COLO668 (cell line): ENCODE results near the gene BCAS3.
"Not testable (repeated sequence)": the region's sequence is repeated elsewhere in the genome, so short reads cannot be mapped to it uniquely, and the experiment has no call there.

Source experiments
- DNase-seq: peaks from one replicate; lab custom pipeline; 2025; ENCODE audit not compliant: unreplicated experiment; lab: John Stamatoyannopoulos, UW

The BCAS3 gene

DNA sequence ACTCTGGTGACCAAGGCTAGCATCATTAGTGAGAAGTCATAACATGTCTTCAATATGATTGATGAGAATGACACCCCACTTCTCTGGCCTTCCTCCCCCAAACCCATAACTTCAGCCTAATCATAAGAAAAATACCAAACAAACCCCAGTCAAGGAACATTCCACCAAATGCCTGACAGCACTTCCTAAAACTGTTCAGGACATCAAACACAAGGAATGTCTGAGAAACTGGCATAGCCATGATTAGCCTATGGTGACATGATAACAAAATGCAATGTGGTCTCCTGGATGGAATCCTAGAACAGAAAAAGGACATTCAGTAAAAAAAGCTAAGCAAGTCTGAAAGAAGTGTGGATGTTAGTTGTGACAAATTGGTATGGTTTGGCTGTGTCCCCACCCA is 749.9 kb downstream of the BCAS3 start:
- DNase-seq: no peak

DNA sequence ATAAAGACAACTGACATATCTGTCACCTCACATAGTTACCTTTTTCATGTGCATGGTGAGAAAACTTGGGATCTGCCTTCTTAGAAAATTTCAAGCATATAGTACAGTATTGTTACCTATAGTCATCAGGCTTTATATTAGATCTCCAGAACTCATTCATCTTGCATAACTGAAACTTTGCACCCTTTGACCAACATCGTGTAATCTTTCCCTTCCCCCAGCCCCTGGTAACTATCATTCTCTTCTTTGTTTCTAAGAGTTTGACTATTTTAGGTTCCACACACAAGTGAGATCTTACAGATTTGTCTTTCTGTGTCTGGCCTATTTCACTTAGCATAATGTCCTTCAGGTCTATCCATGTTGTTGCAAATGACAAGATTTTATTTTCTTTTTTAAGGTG is 751.6 kb downstream of the BCAS3 start:
- no peak for DNase-seq

DNA sequence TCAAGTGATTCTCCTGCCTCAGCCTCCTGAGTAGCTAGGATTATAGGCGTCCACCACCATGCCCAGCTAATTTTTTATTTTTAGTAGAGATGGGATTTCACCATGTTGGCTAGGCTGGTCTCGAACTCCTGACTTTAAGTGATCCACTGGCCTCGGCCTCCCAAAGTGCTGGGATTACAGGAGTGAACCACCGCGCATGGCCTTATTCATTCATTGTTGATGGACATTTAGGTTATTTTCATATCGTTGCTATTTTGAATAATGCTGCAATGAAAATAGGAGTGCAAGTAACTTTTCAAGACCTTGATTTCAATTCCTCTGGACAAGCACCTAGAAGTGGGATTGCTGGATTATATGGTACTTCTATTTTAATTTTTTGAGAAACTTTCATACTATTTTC is 752.2 kb downstream of the BCAS3 start:
- DNase-seq: not testable (repeated sequence)

DNA sequence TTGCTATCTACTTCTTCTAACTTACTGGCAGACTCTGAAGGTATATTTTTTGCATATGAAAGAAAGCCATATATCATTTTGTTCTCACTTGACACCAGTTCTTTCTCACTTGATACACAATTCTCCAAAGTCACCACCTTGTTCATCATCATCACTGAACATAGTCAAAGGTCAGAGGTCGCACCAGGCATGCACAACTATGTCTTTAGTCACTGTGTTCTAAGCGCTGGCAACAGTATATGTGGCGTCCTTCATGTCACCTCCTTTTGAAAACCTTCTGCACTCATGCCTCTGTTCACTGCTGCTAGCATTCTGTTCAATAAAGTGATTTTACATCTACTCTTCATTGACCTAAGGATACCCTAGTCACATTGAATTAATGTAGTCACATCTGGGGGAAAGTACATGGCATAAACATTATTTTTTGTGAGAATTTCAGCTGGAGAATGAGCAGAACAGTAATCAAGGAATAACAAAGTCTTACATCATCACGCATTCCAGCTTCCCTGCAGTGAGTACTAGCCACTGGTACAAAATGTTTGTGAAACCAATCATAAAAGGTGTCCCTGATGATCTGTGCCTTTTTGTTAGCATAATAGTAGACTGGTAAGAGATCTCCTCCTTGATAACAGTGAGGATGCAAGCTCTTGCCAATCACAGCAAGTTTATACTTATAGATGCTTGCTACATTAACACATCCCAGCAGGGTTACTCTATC is 754.1 kb downstream of the BCAS3 start:
- DNase-seq: no peak

DNA sequence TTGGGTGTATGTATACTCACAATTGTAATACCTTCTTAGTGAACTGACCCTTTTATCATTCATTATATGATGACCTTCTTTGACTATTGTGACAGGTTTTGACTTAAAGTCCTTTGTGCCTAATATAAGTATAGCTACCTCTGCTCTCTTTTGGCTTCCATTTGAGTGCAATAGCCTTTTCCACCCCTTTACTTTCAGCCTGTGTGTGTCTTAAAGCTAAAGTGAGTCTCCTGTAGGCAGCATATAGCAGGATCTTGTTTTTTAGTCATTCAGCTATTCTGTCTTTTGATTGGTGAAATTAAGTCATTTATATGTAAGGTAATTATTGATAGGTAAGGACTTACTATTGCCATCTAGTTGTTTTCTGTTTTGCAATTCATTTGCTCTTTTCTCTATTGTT is 758.6 kb downstream of the BCAS3 start:
- DNase-seq: no peak

DNA sequence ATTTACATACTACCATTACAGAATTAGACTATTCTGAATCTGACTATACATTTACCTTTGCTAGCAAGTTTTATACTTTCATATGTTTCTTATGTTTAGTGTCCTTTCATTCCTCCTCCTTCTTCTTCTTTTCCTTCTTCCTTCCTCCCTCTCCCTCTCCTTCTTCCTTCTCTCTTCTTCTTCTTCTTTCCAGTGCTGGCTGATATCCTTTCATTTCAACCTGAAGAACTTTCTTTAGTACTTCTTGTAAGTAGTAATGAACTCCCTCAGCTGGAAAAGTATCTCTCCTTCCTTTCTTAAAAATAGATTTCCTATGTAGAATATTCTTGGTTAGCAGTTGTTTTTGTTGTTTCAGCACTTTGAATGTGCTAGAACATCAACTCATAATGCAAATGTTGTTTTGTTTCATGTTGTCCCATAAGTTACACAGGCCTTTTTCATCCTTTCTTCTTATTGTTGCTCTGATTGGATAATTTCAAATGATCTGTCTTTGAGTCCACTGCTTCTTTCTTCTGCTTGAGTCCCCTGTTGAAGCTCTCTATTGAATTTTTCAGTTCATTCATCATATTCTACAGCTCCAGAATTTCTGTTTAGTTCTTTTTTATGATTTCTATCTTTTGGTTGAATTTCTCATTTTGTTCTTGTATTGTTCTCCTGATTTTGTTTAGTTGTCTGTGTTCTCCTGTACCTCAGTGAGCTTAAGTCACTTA is 759.5 kb downstream of the BCAS3 start:
- no peak for DNase-seq

DNA sequence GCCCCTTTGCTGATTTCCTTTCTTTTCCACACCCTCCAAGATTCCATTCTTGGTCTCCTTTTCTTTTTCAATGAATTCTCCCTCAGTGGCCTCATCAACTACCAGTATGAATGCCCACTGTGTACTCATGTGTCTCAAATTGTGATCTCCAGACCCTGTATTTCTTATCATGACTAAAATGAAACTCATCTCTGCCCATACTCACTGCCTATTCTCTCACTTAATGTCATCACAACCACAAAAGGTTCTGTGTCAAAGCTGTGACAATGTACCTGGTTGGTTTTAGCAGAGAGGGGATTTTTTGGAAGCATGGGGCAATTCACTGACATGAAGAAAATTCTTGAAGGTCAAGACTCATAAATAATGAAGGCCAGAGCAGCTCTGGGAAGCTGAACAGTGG is 763.0 kb downstream of the BCAS3 start:
- no peak for DNase-seq

DNA sequence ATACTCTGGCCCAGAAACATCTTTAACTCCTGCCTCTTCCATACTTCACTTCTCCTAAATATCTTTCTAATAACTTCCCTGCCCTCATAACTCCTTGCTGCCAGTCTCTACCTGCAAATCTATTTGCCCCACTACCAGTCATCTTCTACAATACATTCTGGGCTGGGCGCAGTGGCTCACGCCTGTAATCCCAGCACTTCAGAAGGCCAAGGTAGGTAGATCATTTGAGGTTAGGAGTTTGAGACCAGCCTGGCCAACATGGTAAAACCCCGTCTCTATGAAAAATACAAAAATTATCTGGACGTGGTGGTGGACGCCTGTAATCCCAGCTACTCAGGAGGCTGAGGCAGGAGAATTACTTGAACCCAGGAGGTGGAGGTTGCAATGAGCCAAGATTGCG is 763.9 kb downstream of the BCAS3 start:
- DNase-seq: not testable (repeated sequence)

DNA sequence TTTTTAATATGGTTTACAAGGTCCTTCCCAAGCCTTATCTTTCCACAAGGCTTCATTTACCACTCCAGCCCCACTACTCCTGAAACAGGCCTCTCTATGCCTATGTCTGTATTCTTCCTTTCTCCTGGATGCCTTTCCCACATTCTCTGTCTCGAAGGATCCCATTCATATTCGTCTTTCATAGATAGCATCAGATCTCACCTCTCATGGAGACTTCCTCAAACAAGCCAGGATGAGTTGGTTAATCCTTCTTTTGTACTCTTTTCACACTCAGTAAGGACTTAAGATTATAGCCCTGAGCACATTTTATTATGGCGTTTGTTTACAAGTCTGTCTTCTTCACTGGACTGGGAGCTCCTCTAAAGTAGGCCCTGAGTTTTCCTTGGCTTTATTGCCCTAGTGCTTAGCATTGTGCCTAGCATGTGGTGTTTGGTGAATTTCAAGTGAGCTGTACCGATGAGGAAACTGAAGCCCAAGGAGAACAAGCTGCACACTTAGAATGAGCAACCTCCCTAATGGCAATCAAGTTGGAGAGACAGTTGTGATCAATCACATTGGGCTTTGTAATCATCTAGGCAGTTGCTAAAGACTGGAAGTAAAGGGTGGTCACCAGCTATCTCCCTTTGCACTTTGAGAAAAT is 764.6 kb downstream of the BCAS3 start:
- no peak for DNase-seq
